Uterus (tissue), 4 donors: Measurements from ENCODE around the gene IGF2BP1. TPM values are rescaled to one million over a fixed set of nuclear protein-coding genes. Genes with fewer than 3 reads are reported as not detected.

Source experiments
- DNase-seq, 2 donors: peaks; one replicate each; pipeline ENCODE4 v3.0.0-alpha.2; 2019 to 2020
- H3K27ac ChIP-seq, 2 donors: fragments of 200-600 bp; sonication (generic); 1 replicate in 1 of 2; 2 replicates in 1 of 2; pipeline ENCODE4 v1.5.1; 2016 to 2018
- H3K27me3 ChIP-seq, 2 donors: fragments of 200-600 bp; sonication (generic); one replicate each; pipeline ENCODE4 v1.5.1; 2018 to 2019; ENCODE audit warnings: control low read depth in 1 of 2
- H3K36me3 ChIP-seq, 2 donors: fragments of 200-600 bp; sonication (generic); one replicate each; pipeline ENCODE4 v1.5.1; 2019; ENCODE audit warnings: control low read depth in 1 of 2
- H3K4me1 ChIP-seq, 2 donors: fragments of 200-600 bp; sonication (generic); one replicate each; pipeline ENCODE4 v1.5.1; 2018 to 2019; ENCODE audit warnings: control low read depth in 1 of 2
- H3K4me3 ChIP-seq, 2 donors: fragments of 200-600 bp; sonication (generic); 1 replicate in 1 of 2; 2 replicates in 1 of 2; pipeline ENCODE4 v1.5.1; 2018 to 2019; ENCODE audit warnings: mild to moderate bottlenecking in 1 of 2
- H3K9me3 ChIP-seq, 2 donors: fragments of 200-600 bp; sonication (generic); one replicate each; pipeline ENCODE4 v1.5.1; 2019; ENCODE audit warnings: control low read depth in 1 of 2
- POLR2A ChIP-seq, 2 donors: fragments of 450-650 bp; IDR thresholded peaks; one replicate each; pipeline ENCODE4 v1.6.1; 2016; ENCODE audit warnings: antibody characterized with exemption in 2 of 2, mild to moderate bottlenecking in 1 of 2, moderate library complexity in 1 of 2
- intact Hi-C: fragments of 100-400 bp; cut with DNase I; formaldehyde crosslinking; loops from one replicate; pipeline ENCODE4 v1.15.1; 2023; ENCODE audit warnings: low total_unique reads
- total RNA-seq, 4 donors: library from RNA; depleted of rRNA in 3 of 4; stranded (reverse); fragments of >200 nt in 3 of 4; gene quantifications; one replicate each; pipeline versions ENCODE4 v1.1.0 to v1.2.4, GENCODE V29; 2014 to 2023
- TF ChIP-seq, protein P1 (sequence below), 4 experiments: fragments of 200-600 bp in 2 of 4; fragments of 450-650 bp in 2 of 4; sonication (generic) in 2 of 4; IDR thresholded peaks; one replicate each; pipeline ENCODE4 v1.5.1; 2016 to 2019; ENCODE audit warnings: antibody characterized with exemption in 4 of 4, mild to moderate bottlenecking in 2 of 4, moderate library complexity in 1 of 4
- donor health status: DM: yes; HTN: yes; CAD: no.

The IGF2BP1 gene
- total RNA-seq, 4 donors from 2014 or later = under 0.01 to 1.8 TPM; not detected in 2

DNA sequence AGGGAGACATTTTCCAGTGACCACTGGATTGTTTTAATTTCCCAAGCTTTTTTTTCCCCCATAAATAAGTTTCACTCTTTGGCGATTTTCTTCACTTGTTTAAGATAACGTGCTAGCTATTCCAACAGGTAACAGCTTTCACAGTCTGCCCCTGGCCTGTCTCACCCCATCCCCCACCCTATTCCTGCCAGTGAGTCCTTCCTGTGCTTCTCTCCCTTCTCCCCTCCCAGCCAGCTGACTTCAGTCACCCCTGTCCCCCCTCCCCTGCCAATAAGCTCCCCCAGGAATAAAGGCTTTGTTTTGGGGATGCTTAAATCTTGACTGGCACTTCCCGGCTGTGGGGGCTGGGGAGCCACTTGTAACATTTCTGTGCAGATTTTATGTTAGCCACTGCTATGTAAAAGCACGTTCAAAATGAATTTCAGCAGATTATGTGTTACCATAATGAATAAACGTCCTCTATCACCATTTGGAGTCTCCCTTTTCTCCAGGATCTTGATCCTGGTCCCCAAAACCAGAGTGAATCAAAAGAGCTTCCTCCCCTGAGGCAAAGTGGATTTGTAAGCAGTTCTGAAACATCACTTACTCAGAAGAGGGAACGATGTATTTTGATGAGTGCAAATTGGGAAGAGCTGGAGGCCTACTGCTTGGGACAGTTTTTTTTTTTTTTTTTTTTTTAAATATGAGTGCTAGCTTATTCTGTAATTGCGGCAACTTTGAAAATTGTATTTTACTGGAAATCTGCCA, 58.2 kb downstream of the IGF2BP1 start:
- intact Hi-C loops = no loop called here
- H3K27ac ChIP-seq = no peak overlapping the region
- DNase-seq = no peak
- no peak overlapping the region for H3K4me3 ChIP-seq
- H3K9me3 ChIP-seq = no peaks in the 10 kb centered on the region
- H3K27me3 ChIP-seq = no peaks in the 10 kb centered on the region
- no peak for TF ChIP-seq POLR2A (IDR thresholded peaks at IDR 0.05)
- TF ChIP-seq, protein P1, sequence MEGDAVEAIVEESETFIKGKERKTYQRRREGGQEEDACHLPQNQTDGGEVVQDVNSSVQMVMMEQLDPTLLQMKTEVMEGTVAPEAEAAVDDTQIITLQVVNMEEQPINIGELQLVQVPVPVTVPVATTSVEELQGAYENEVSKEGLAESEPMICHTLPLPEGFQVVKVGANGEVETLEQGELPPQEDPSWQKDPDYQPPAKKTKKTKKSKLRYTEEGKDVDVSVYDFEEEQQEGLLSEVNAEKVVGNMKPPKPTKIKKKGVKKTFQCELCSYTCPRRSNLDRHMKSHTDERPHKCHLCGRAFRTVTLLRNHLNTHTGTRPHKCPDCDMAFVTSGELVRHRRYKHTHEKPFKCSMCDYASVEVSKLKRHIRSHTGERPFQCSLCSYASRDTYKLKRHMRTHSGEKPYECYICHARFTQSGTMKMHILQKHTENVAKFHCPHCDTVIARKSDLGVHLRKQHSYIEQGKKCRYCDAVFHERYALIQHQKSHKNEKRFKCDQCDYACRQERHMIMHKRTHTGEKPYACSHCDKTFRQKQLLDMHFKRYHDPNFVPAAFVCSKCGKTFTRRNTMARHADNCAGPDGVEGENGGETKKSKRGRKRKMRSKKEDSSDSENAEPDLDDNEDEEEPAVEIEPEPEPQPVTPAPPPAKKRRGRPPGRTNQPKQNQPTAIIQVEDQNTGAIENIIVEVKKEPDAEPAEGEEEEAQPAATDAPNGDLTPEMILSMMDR (IDR thresholded peaks at IDR 0.05) = no peak
- H3K4me1 ChIP-seq = no peaks in the 10 kb centered on the region
- no peaks in the 10 kb centered on the region for H3K36me3 ChIP-seq

DNA sequence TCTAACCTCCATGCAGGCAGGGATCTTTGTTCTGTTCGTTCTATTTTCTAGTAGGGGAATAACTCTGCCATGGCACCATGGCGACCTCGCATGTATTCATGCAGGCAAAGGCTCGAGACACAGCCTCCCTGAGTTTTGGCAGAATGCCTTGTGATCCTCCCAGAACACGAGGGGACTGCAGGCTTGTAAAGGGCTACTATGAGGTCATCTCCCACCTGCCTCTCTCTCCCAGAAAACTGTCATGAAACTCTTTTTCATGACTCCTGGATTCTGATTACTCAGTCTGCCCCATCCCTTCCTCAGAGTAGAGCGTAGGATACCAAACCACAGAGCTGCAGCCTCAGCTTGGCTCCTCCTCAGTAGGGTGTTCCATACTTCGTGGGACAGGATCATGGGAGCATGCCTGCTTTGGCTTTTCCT, 64.3 kb downstream of the IGF2BP1 start:
- intact Hi-C loops = no loop called here
- Histone ChIP-seq H3K4me1 (no peaks in the 10 kb centered on the region), H3K9me3 (no peaks in the 10 kb centered on the region), H3K4me3 (no peak overlapping the region), H3K36me3 (no peaks in the 10 kb centered on the region), H3K27ac (no peak overlapping the region), H3K27me3 (no peaks in the 10 kb centered on the region)
- TF ChIP-seq, protein P1 (IDR thresholded peaks at IDR 0.05) = no peak
- no peak for TF ChIP-seq POLR2A (IDR thresholded peaks at IDR 0.05)
- DNase-seq = no peak

DNA sequence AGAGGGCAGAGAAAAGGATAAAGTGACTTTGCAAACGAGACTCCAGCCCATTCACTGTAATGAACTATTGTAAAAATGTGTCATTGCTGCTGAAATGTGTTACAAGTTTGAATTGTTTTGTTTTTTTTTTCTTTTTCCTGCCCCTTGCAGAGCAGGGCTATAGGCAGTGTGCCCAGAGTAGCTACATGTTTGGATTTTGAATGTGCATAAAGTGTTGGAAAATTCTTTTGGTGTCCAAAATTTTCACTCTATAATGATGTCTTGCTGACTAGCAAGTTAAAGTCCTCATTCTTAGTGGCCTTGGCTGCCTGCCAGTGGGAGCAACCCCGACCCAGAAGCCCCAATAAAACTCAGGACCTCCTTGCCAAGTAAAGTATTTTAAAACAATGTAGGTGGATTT, 66.5 kb downstream of the IGF2BP1 start:
- DNase-seq = no peak
- intact Hi-C loops = no loop called here
- Histone ChIP-seq H3K4me3 (no peak overlapping the region), H3K36me3 (no peaks in the 10 kb centered on the region), H3K27me3 (no peaks in the 10 kb centered on the region), H3K27ac (no peak overlapping the region), H3K9me3 (no peaks in the 10 kb centered on the region), H3K4me1 (no peaks in the 10 kb centered on the region)
- TF ChIP-seq, protein P1 (IDR thresholded peaks at IDR 0.05) = no peak
- no peak for TF ChIP-seq POLR2A (IDR thresholded peaks at IDR 0.05)

DNA sequence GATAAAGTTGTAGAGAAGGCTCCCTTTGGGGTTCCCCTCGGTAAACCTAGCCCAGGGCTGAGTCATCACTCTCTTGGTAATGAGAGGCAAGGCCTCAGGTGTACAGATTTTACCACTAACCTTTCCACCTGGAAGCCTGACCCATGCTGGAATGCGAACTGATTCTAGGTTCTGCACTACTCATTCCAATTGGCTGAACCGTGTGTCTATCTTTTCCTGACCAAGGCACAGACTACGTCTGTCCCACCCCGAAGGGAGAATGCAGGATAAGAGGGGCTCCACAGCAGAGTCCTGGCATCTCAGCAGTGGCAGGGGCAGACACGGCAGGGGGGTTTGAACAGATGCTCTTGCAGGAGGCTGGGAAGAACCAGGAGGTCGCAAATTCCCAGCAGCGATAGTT, 70.0 kb downstream of the IGF2BP1 start:
- intact Hi-C loops = no loop called here
- H3K27ac ChIP-seq = no peak overlapping the region
- no peaks in the 10 kb centered on the region for H3K9me3 ChIP-seq
- no peaks in the 10 kb centered on the region for H3K36me3 ChIP-seq
- TF ChIP-seq POLR2A (IDR thresholded peaks at IDR 0.05) = no peak
- TF ChIP-seq, protein P1 (IDR thresholded peaks at IDR 0.05) = no peak
- H3K4me1 ChIP-seq = no peaks in the 10 kb centered on the region
- DNase-seq = no peak
- H3K4me3 ChIP-seq = no peak overlapping the region
- no peaks in the 10 kb centered on the region for H3K27me3 ChIP-seq

DNA sequence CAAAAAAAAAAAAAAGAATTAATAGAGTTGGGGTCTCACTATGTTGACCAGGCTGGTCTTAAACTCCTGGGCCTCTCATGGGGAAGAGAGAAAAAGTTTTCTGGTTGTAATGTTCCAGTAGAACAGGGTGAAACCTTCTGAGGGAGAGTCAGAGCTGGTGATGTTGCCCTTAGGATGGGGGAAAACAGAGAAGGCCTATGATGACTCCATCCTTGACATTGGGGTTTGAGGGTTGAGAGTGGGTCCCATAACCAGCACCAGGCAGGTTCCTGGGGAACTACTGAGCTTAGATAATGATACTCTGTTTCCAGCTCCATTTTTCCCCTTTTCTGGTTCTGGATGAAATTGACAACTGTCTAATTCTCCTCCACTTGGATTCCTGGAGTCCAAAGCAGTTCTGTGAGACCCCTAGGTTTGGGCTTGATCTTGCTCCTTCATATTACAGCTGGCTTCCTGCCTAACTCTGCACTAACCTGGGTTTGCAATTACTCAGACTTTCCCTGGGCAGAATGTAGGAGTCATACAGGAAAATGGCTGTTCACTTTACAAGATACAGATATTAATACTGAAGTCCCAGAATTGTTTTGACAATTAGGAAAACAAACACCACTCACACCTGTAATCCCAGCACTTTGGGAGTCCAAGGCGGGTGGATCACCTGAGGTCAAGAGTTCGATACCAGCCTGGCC, 72.5 kb downstream of the IGF2BP1 start:
- intact Hi-C loops = no loop called here
- no peak for TF ChIP-seq POLR2A (IDR thresholded peaks at IDR 0.05)
- TF ChIP-seq, protein P1 (IDR thresholded peaks at IDR 0.05) = no peak
- Histone ChIP-seq H3K4me3 (no peak overlapping the region), H3K4me1 (no peaks in the 10 kb centered on the region), H3K36me3 (no peaks in the 10 kb centered on the region), H3K27me3 (no peaks in the 10 kb centered on the region), H3K27ac (no peak overlapping the region), H3K9me3 (no peaks in the 10 kb centered on the region)
- no peak for DNase-seq
